Neural cell (in vitro differentiated cells): ENCODE results near the gene SLC7A1. TPM values are rescaled to one million over a fixed set of nuclear protein-coding genes. Genes with fewer than 3 reads are reported as not detected.

Experiments
- H2AFZ ChIP-seq: fragments of 200-600, 300-800 bp; sonication (generic), shearing (Covaris generic); 2 replicates; pipeline ENCODE4 v1.6.0; 2014; ENCODE audit warnings: low read depth, mild to moderate bottlenecking, antibody characterized with exemption, low read length, moderate library complexity
- H3F3A ChIP-seq: fragments of 200-600 bp; shearing (Covaris generic); 2 replicates; pipeline ENCODE4 v1.6.1; 2016; ENCODE audit warnings: mild to moderate bottlenecking, moderate library complexity, mixed read lengths, antibody characterized with exemption, low read length; ENCODE audit not compliant: insufficient read depth, poor library complexity, severe bottlenecking
- H3K27ac ChIP-seq: fragments of 200-600, 300-800 bp; sonication (generic), shearing (Covaris generic); 2 replicates; pipeline ENCODE4 v1.5.1; 2014; ENCODE audit warnings: mild to moderate bottlenecking, low read length, moderate library complexity
- H3K27me3 ChIP-seq: fragments of 300-800, 200-600 bp; sonication (generic), shearing (Covaris generic); 2 replicates; pipeline ENCODE4 v1.6.0; 2014; ENCODE audit warnings: mild to moderate bottlenecking, low read depth, low read length, moderate library complexity; ENCODE audit not compliant: insufficient read depth
- H3K36me3 ChIP-seq: fragments of 300-800, 200-600 bp; sonication (generic), shearing (Covaris generic); 2 replicates; pipeline ENCODE4 v1.5.1; 2014; ENCODE audit warnings: mild to moderate bottlenecking, antibody characterized with exemption, low read length, moderate library complexity; ENCODE audit not compliant: insufficient read depth
- H3K4me2 ChIP-seq: fragments of 300-800, 200-600 bp; sonication (generic), shearing (Covaris generic); 2 replicates; pipeline ENCODE4 v1.6.0; 2014; ENCODE audit warnings: mild to moderate bottlenecking, low read length
- H3K4me3 ChIP-seq: fragments of 300-800, 200-600 bp; sonication (generic), shearing (Covaris generic); 2 replicates; pipeline ENCODE4 v1.5.1; 2014; ENCODE audit warnings: mild to moderate bottlenecking, low read length, moderate library complexity
- H3K79me2 ChIP-seq: fragments of 200-600 bp; shearing (Covaris generic); replicated peaks from 2 replicates; pipeline ENCODE4 v1.6.0; 2014; ENCODE audit warnings: mild to moderate bottlenecking, low read length, moderate library complexity; ENCODE audit not compliant: insufficient read depth
- H3K9ac ChIP-seq: fragments of 300-800, 200-600 bp; sonication (generic), shearing (Covaris generic); 2 replicates; pipeline ENCODE4 v1.6.1; 2016; ENCODE audit warnings: mild to moderate bottlenecking, low read length, mixed read lengths
- H3K9me2 ChIP-seq: fragments of 200-600 bp; shearing (Covaris generic); 2 replicates; pipeline ENCODE4 v1.6.1; 2016; ENCODE audit warnings: mild to moderate bottlenecking, low read length, mixed read lengths; ENCODE audit not compliant: insufficient read depth
- H3K9me3 ChIP-seq: fragments of 200-600, 300-800 bp; sonication (generic), shearing (Covaris generic); 2 replicates; pipeline ENCODE4 v1.6.1; 2016; ENCODE audit warnings: mild to moderate bottlenecking, mixed run types, low read length, moderate library complexity, mixed read lengths
- H4K20me1 ChIP-seq: fragments of 200-600 bp; shearing (Covaris generic); 2 replicates; pipeline ENCODE4 v1.6.1; 2016; ENCODE audit warnings: mild to moderate bottlenecking, mixed run types; ENCODE audit not compliant: insufficient read depth
- EP300 ChIP-seq: fragments of 450-650 bp; conservative IDR thresholded peaks from 2 replicates; pipeline ENCODE4 v1.6.1; 2014; ENCODE audit warnings: antibody characterized with exemption, mild to moderate bottlenecking, moderate library complexity; ENCODE audit not compliant: poor library complexity, severe bottlenecking
- EZH2 ChIP-seq: fragments of 200-600, 300-800 bp; shearing (Covaris generic), sonication (generic); IDR thresholded peaks from 2 replicates; pipeline ENCODE4 v1.6.1; 2014; ENCODE audit warnings: antibody characterized with exemption, low read length, borderline replicate concordance, mild to moderate bottlenecking; ENCODE audit not compliant: insufficient read depth, poor library complexity, severe bottlenecking
- MXI1 ChIP-seq: fragments of 450-650 bp; conservative IDR thresholded peaks from 2 replicates; pipeline ENCODE4 v1.6.1; 2014; ENCODE audit warnings: antibody characterized with exemption, mild to moderate bottlenecking; ENCODE audit not compliant: poor library complexity, severe bottlenecking
- POLR2AphosphoS5 ChIP-seq: IDR thresholded peaks from 2 replicates; pipeline ENCODE4 v1.6.1; 2012
- RAD21 ChIP-seq: fragments of 450-650 bp; conservative IDR thresholded peaks from 2 replicates; pipeline ENCODE4 v1.6.1; 2014; ENCODE audit warnings: antibody characterized with exemption, mild to moderate bottlenecking, moderate library complexity
- SMC3 ChIP-seq: fragments of 450-650 bp; conservative IDR thresholded peaks from 2 replicates; pipeline ENCODE4 v1.6.1; 2014; ENCODE audit warnings: antibody characterized with exemption, mild to moderate bottlenecking, moderate library complexity; ENCODE audit not compliant: poor library complexity
- TAF1 ChIP-seq: IDR thresholded peaks from 2 replicates; pipeline ENCODE4 v1.6.1; 2012; ENCODE audit warnings: low read depth
- polyA plus RNA-seq: library from polyadenylated mRNA; depleted of rRNA; stranded (reverse); fragments of >200 nt; gene quantifications from 2 replicates; pipeline ENCODE4 v1.2.3, GENCODE V29; 2014
- TF ChIP-seq, protein P1 (sequence below): fragments of 450-650 bp; IDR thresholded peaks from 2 replicates; pipeline ENCODE4 v1.5.1; 2014; ENCODE audit warnings: antibody characterized with exemption, mild to moderate bottlenecking, moderate library complexity; ENCODE audit not compliant: poor library complexity, severe bottlenecking
- TF ChIP-seq, protein P2 (sequence below): IDR thresholded peaks from 2 replicates; pipeline ENCODE4 v1.6.1; 2012; ENCODE audit warnings: borderline replicate concordance

SLC7A1 gene
- polyA plus RNA-seq, 1 donor from 2014 or later, result 2.6 TPM

DNA sequence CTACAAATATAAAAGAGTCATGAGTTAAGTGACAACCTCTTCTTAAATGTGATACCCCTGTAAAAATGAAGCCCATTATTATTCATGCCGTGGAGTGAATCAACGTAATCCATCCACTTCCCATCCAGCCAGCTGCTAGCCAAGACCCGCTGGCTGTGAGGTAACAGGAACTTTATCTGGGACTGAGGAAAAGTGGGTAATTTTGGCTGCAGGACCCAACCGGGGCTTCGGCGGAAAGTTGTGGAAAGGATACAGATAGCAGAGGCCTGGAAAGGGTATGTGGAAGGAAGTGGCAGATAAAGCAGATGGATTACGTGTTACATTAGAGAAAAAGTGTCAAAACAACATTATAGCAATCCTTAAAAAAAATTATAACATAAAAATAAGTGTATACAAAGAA is 48.3 kb downstream of the SLC7A1 start (continued):
- TF ChIP-seq, protein P1, sequence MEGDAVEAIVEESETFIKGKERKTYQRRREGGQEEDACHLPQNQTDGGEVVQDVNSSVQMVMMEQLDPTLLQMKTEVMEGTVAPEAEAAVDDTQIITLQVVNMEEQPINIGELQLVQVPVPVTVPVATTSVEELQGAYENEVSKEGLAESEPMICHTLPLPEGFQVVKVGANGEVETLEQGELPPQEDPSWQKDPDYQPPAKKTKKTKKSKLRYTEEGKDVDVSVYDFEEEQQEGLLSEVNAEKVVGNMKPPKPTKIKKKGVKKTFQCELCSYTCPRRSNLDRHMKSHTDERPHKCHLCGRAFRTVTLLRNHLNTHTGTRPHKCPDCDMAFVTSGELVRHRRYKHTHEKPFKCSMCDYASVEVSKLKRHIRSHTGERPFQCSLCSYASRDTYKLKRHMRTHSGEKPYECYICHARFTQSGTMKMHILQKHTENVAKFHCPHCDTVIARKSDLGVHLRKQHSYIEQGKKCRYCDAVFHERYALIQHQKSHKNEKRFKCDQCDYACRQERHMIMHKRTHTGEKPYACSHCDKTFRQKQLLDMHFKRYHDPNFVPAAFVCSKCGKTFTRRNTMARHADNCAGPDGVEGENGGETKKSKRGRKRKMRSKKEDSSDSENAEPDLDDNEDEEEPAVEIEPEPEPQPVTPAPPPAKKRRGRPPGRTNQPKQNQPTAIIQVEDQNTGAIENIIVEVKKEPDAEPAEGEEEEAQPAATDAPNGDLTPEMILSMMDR, result no peak

DNA sequence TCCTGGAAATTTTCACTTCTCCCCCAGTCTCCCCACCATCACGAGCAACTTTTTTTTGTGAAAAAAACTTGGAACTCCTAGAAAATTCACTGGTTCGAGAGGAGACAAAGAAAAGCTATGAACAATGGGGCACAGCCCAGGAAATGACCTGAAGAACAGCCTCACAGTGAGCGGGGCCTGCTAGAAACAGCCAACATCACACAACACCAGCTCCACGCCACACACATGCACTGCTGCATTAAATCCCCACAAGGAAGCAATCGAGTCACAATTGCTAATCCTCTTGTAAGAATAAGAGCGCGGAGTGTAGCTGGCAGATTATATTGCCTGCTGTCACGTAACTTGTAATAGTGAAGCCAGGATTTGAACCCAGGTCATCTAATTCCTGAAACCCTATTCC is 48.8 kb downstream of the SLC7A1 start:
- Histone ChIP-seq H3K9me3 (no peaks in the 10 kb centered on the region), H2AFZ (no peak overlapping the region), H3K4me2 (no peak overlapping the region), H3K27me3 (no peaks in the 10 kb centered on the region), H4K20me1 (no peaks in the 10 kb centered on the region), H3K27ac (no peak overlapping the region), H3F3A (no peaks in the 10 kb centered on the region), H3K4me3 (no peak overlapping the region), H3K9ac (no peak overlapping the region), H3K36me3 (no peaks in the 10 kb centered on the region), H3K79me2 (no peaks in the 10 kb centered on the region), H3K9me2 (no peaks in the 10 kb centered on the region)
- no peak for TF ChIP-seq RAD21
- TF ChIP-seq, protein P2, sequence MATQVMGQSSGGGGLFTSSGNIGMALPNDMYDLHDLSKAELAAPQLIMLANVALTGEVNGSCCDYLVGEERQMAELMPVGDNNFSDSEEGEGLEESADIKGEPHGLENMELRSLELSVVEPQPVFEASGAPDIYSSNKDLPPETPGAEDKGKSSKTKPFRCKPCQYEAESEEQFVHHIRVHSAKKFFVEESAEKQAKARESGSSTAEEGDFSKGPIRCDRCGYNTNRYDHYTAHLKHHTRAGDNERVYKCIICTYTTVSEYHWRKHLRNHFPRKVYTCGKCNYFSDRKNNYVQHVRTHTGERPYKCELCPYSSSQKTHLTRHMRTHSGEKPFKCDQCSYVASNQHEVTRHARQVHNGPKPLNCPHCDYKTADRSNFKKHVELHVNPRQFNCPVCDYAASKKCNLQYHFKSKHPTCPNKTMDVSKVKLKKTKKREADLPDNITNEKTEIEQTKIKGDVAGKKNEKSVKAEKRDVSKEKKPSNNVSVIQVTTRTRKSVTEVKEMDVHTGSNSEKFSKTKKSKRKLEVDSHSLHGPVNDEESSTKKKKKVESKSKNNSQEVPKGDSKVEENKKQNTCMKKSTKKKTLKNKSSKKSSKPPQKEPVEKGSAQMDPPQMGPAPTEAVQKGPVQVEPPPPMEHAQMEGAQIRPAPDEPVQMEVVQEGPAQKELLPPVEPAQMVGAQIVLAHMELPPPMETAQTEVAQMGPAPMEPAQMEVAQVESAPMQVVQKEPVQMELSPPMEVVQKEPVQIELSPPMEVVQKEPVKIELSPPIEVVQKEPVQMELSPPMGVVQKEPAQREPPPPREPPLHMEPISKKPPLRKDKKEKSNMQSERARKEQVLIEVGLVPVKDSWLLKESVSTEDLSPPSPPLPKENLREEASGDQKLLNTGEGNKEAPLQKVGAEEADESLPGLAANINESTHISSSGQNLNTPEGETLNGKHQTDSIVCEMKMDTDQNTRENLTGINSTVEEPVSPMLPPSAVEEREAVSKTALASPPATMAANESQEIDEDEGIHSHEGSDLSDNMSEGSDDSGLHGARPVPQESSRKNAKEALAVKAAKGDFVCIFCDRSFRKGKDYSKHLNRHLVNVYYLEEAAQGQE, result no peak

DNA sequence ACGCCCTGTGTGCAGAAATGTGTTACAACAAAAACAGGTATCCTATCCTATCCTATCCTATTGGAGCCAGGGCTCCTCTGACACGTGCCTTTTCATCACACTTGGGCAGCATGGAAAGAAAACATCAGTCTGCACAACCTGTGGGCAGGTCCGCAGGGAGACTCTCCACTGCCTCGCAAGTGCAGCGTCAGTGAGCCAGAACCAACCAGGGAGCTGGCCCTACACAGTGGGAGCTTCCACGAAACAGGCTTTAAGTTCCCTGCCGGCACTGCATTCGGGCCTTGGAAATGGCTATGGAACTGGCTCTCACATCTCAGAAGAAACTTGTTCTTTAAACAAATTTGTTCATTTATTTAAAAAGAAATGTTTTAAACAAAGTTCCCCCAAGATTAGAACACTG is 49.5 kb downstream of the SLC7A1 start:
- no peaks in the 10 kb centered on the region for H3K9me3 ChIP-seq
- H2AFZ ChIP-seq, result no peak overlapping the region
- no peaks in the 10 kb centered on the region for H3F3A ChIP-seq
- H3K4me2 ChIP-seq, result no peak overlapping the region
- no peak overlapping the region for H3K4me3 ChIP-seq
- H3K36me3 ChIP-seq, result no peaks in the 10 kb centered on the region
- H3K79me2 ChIP-seq, result no peaks in the 10 kb centered on the region
- H3K27me3 ChIP-seq, result no peaks in the 10 kb centered on the region
- no peak overlapping the region for H3K27ac ChIP-seq
- no peak overlapping the region for H3K9ac ChIP-seq
- H4K20me1 ChIP-seq, result no peaks in the 10 kb centered on the region
- TF ChIP-seq EZH2 (no peak), TAF1 (no peak), POLR2AphosphoS5 (no peak), RAD21 (no peak), EP300 (no peak), MXI1 (no peak), SMC3 (no peak)
- TF ChIP-seq, protein P2, result no peak
- TF ChIP-seq, protein P1, result no peak
- no peaks in the 10 kb centered on the region for H3K9me2 ChIP-seq
